ENCODE measurements around the gene ITGA3.

The ITGA3 gene

GRCh38 chr17:50055426-50056216 is at the start of gene ITGA3:
TSS of gene ITGA3 (plus strand) at chr17:50056110. CDS start at chr17:50056440, 330 bp downstream.
- DNase-seq: no peak
- no peak for TF ChIP-seq POLR2A (IDR thresholded peaks at IDR 0.05; ENCODE audit: low read length)
- no peak for TF ChIP-seq GATA1 (IDR thresholded peaks at IDR 0.05; ENCODE audit: low read depth, low read length)

- DNase-seq: no peak
Measured at GRCh38 chr17:50009282-50009681, 46.6 kb upstream of the ITGA3 start.

GRCh38 chr17:50013079-50013478 is 42.8 kb upstream of the ITGA3 start:
- no peak for TF ChIP-seq POLR2A (IDR thresholded peaks at IDR 0.05; ENCODE audit: low read length)
- no peak for DNase-seq

More at GRCh38 chr17:50009282-50009681, 46.6 kb upstream of the ITGA3 start:
- TF ChIP-seq GATA1 (IDR thresholded peaks at IDR 0.05; ENCODE audit: low read depth, low read length): no peak
- no peak for TF ChIP-seq POLR2A (IDR thresholded peaks at IDR 0.05; ENCODE audit: low read length)

GRCh38 chr17:50014471-50015088 is 41.3 kb upstream of the ITGA3 start:
- TF ChIP-seq GATA1 (IDR thresholded peaks at IDR 0.05; ENCODE audit: low read depth, low read length) (no peak), POLR2A (IDR thresholded peaks at IDR 0.05; ENCODE audit: low read length) (no peak)
- DNase-seq: no peak

- no peak for TF ChIP-seq POLR2A (IDR thresholded peaks at IDR 0.05; ENCODE audit: low read length)
- TF ChIP-seq GATA1 (IDR thresholded peaks at IDR 0.05; ENCODE audit: low read depth, low read length): no peak
- no peak for DNase-seq
Measured at GRCh38 chr17:50015146-50015545, 40.8 kb upstream of the ITGA3 start.

GRCh38 chr17:50018909-50019308 is 37.0 kb upstream of the ITGA3 start:
- no peak for DNase-seq
- TF ChIP-seq POLR2A (IDR thresholded peaks at IDR 0.05; ENCODE audit: low read length): no peak
- no peak for TF ChIP-seq GATA1 (IDR thresholded peaks at IDR 0.05; ENCODE audit: low read depth, low read length)

- DNase-seq: no peak
Measured at GRCh38 chr17:50020841-50021599, 34.9 kb upstream of the ITGA3 start.

GRCh38 chr17:50021681-50022370 is 34.1 kb upstream of the ITGA3 start:
- no peak for TF ChIP-seq GATA1 (IDR thresholded peaks at IDR 0.05; ENCODE audit: low read depth, low read length)
- TF ChIP-seq POLR2A (IDR thresholded peaks at IDR 0.05; ENCODE audit: low read length): no peak
- no peak for DNase-seq

More at GRCh38 chr17:50020841-50021599, 34.9 kb upstream of the ITGA3 start:
- TF ChIP-seq POLR2A (IDR thresholded peaks at IDR 0.05; ENCODE audit: low read length) (no peak), GATA1 (IDR thresholded peaks at IDR 0.05; ENCODE audit: low read depth, low read length) (no peak)

GRCh38 chr17:50022463-50023130 is 33.3 kb upstream of the ITGA3 start:
- TF ChIP-seq GATA1 (IDR thresholded peaks at IDR 0.05; ENCODE audit: low read depth, low read length) (no peak), POLR2A (IDR thresholded peaks at IDR 0.05; ENCODE audit: low read length) (no peak)

GRCh38 chr17:50023520-50023919 is 32.4 kb upstream of the ITGA3 start:
- no peak for TF ChIP-seq GATA1 (IDR thresholded peaks at IDR 0.05; ENCODE audit: low read depth, low read length)
- no peak for TF ChIP-seq POLR2A (IDR thresholded peaks at IDR 0.05; ENCODE audit: low read length)
- peak in 1 of 2 experiments; percentile 7 for DNase-seq

More at GRCh38 chr17:50022463-50023130, 33.3 kb upstream of the ITGA3 start:
- DNase-seq: no peak

GRCh38 chr17:50024808-50025207 is 31.1 kb upstream of the ITGA3 start:
- peak in 1 of 2 experiments; percentile 43 for DNase-seq
- TF ChIP-seq GATA1 (IDR thresholded peaks at IDR 0.05; ENCODE audit: low read depth, low read length) (no peak), POLR2A (IDR thresholded peaks at IDR 0.05; ENCODE audit: low read length) (no peak)

- DNase-seq: no peak
- TF ChIP-seq POLR2A (IDR thresholded peaks at IDR 0.05; ENCODE audit: low read length): no peak
- TF ChIP-seq GATA1 (IDR thresholded peaks at IDR 0.05; ENCODE audit: low read depth, low read length): no peak
Measured at GRCh38 chr17:50026046-50026675, 29.7 kb upstream of the ITGA3 start.

- no peak for TF ChIP-seq GATA1 (IDR thresholded peaks at IDR 0.05; ENCODE audit: low read depth, low read length)
- no peak for TF ChIP-seq POLR2A (IDR thresholded peaks at IDR 0.05; ENCODE audit: low read length)
- DNase-seq: peak; percentile 51 to 72
Measured at GRCh38 chr17:50026837-50027171, 29.1 kb upstream of the ITGA3 start.

Data from erythroblast (primary cell).